HK-2 (cell line): ENCODE data around the gene GPR35.

Experiments used
- DNase-seq: peaks from one replicate; pipeline ENCODE4 v3.0.0-alpha.2; 2018; ENCODE audit not compliant: unreplicated experiment

The GPR35 gene

DNA sequence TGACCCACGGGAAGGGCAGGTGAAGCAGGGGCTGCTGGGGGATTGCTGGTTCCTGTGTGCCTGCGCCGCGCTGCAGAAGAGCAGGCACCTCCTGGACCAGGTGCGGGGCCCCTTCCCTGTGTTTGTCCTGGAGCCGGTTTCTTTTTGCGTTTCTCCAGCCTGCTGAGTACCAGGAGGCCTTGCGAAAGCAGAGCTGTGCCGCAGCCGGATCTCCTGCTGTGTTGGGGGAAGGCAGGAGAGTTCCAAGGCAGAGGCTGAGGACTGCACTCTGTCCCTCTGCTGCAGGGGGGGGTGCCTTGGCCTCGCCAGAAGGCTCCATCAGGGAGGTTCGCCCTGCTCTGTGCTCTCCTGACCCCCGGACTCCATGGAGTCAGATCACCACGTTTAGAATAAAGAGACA is 35.9 kb upstream of the GPR35 start:
- DNase-seq, result no peak

DNA sequence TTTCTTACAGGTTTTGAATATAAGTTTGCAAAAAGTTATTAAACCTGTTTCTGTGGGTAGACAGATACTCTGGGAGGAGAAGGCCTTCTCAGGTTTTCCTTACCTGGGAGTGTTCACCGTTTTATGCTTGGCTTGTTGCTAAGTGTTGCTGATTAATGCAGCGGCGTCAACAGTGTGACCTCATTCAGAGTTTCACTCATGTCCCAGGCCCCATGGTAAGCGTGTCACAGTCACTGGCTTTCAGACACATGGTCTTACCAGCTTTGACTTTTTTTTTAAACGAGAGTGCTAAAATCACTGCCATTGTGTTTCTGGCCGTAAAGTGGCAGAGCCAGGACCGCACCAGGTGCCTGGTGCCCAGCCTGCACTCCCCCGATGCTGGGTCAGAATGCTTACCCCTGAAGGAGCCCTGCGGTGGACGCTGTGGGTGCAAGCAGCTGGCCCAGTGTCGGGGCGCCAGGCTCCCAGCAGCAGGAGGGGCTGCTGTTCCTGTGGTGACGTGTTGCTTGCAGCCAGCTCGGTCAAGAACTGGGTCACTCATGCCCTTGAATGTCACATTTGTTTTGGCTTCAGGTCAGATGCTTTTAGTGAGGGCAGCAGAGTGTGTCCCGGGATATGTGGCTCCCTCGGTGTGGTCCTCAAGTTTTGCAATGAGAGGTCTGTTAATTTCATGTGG is 35.3 kb upstream of the GPR35 start:
- no peak for DNase-seq

DNA sequence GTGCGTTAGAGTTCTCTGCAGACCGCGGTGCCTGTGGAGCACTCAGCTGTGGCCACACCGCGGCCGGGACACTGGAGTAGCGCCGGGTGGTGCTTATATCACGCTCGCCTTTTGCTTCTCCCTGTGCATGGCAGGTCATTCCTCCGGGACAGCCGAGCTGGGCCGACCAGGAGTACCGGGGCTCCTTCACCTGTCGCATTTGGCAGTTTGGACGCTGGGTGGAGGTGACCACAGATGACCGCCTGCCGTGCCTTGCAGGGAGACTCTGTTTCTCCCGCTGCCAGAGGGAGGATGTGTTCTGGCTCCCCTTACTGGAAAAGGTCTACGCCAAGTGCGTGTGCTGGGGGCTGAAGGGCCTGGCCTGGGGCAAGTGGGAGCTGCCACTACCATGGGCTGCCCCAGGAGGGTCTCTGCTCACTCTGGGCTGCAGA is 34.6 kb upstream of the GPR35 start:
- DNase-seq, result no peak

DNA sequence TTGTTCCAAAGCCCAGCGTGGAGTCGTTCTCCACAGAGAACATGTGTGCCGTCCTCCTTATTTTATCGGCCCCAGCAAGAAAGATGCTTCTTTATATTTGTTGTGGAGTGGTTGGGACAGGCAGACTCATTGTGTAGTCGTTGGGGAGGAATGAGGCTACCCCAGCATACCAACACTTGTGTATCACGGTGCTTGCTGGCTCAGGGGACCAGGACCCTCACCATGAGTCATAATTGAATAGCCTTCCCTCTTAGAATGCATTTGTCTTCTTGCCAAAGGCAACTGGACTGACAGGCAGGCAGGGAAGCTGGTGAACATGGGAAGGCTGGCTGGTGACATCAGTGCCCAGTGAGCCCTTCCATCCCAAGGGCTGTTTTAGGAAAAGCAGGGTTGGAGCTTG is 34.1 kb upstream of the GPR35 start:
- no peak for DNase-seq

- DNase-seq, result no peak
Measured at GRCh38 chr2:240591784-240592183, 33.5 kb upstream of the GPR35 start.

DNA sequence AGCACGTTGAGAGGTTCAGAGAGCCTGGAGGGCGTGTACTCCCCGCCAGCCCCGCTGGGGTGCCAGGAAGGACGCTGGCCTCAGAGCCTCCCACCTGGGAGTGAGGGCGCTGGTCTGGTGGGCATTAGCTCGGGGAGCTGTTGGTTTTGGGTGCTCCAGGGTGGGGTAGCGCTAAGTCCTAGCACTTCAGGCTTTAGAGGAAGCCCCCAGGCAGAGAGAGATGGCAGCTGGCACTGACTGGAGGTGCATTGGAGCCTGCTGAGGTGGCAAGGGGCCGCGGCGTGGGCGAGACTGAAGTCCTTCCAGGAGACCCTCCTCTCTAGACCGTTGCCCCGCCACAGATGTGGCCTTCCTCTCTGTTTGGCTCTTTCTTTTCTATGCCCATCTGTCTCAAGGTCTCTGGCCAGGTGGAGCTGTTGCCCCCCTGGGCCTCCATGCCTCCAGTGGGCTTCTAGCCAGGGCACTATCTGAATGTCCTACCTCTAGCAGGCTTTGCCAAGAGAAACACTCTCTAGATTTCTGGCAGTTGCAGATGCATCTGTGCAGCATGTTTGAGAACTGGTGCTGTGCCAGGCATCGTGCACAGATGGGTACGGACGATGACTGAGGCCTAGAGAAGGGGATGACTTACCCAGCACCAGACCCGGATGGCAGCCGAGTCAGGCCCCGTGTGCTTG is 32.1 kb upstream of the GPR35 start:
- no peak for DNase-seq

- no peak for DNase-seq
Measured at GRCh38 chr2:240593703-240594451, 31.4 kb upstream of the GPR35 start.

GRCh38 chr2:240594511-240595380 is 30.5 kb upstream of the GPR35 start:
- no peak for DNase-seq

DNA sequence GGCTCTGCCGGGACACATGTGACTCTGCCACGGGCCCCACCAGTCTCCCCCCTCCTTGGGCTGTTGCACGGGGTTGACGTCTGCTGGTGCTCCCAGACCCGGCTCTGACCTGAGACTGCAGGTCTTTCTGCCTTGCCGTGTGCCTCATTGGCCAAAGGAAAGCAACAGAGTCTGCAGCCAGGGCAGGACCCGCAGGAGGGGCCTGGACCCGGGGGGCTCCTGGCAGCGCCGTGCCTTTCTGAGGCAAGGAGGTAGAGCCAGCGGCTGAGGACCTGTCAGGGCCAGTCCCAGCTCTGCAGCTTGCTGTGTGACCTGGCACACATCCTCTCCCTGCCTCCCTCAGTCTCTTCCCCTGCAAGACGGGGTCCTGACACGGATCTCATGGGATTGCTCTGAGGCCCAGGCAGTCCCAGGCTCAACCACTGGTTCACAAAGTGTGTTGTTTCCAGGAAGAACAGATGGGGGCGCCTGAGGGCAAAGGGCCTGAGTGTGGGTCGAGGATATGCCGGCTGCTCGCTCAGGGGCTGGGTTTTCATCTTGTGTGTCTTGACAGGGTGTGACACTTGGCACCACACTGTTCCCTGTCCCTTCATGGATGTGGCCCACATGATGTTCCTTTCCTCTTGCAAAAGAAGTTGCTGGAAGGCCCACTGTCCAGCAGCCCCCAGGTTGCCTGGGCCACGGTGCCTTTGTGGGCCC is 29.8 kb upstream of the GPR35 start:
- no peak for DNase-seq

GRCh38 chr2:240596080-240596460 is 29.2 kb upstream of the GPR35 start:
- DNase-seq, result no peak

- DNase-seq, result no peak
Measured at GRCh38 chr2:240596491-240596931, 28.8 kb upstream of the GPR35 start.

DNA sequence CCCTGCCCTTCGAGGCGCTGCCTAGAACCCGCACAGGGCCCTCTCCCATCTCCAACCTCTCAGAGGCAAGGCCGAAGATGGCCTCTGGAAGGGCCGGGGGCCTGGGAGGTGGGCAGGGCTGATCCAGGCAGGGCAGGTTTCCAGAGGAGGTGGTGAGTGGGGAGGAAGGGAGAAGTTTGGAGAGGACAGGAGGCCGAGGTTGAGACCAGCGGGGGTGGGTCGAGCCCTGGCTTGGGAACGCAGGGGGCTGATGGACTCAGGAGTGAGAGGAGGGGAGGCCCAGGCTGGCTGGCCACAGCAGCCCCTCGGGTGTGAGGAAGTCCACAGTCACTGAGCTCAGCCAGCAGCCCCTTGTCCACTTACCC is 28.2 kb upstream of the GPR35 start:
- no peak for DNase-seq

DNA sequence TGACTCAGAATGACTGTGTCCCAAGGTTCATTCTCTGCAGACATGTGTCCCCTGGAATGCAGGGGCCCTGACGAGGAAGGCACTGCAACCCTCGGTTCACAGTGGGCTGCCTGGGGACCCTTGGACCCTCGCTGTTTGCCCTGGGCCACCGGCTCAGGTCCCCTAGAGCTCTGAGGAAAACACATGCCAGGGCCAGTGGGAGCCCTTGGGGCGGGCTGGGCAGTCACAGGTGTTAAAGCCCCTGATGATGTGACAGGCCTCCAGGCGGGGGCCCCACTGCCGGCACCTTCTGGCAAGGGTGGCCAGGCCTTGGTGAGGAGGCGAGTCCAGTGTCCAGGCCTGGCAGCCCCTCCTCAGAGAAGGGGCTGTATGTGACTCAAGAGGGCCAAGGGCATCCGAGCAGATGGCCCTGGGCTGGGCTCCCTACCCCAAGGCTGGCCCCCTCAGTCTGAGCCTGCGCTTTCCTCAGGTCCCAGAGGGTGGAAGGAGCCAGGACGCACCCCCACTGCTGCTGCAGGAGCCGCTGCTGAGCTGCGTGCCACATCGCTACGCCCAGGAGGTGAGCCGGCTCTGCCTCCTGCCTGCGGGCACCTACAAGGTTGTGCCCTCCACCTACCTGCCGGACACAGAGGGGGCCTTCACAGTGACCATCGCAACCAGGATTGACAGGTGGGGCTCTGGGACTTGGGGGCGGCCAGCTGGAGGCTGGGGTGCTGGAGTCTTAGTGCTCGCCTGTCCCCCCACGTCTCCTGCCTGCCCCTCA is 27.7 kb upstream of the GPR35 start:
- no peak for DNase-seq

DNA sequence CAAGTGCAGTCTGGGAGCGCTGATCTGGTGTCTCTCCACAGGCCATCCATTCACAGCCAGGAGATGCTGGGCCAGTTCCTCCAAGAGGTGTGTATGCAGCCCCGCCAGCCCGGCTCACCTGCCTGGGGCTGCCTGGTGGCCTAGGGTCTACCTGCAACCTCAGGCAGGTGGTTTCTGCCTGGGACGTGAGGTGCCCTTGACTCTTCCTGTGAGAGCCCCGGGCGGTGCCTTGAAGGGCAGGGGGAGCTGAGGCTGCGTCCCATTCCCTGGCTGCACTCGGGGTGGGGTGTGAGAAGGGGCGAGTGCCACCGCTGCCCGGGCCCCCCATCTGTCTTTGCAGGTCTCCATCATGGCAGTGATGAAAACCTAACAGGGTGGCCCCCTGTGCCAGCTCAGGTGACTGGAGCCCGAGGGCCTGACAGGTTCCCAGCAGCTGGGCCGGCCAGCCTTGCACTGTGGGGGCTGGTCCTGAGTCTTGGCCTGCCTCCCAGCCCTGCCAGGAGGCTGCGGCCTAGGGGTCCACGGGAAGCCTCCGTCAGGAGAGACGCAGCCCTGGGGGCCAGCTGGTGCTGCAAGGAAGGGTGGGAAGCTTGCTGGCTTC is 26.9 kb upstream of the GPR35 start:
- no peak for DNase-seq

GRCh38 chr2:240599141-240599583 is 26.1 kb upstream of the GPR35 start:
- DNase-seq, result no peak

DNA sequence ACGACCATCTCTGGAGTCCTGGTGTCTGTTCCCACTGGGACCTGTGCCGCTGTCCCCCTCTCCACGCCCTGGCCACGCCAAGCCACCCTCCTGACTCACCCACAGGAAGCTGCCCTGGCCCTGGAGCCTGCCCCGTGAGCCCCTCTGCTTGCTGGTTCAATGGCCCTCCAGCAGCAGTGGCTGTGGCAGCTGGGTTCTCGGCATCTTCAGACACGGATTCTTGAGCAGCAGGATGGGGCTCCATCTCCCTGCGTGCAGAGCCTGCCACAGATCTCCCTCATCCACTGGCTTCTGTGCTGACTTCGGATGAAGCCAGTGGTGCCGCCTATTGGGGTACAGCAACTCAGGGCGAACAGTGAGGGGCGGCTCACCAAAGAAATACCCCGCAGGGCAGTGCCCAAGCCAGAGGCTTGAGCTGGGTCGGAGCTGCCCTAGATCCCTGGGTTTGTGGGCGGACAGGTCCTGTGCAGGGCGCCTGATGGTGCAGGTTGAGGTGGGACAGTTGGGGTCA is 24.8 kb upstream of the GPR35 start:
- DNase-seq, result no peak

- DNase-seq, result no peak
Measured at GRCh38 chr2:240601061-240601830, 24.0 kb upstream of the GPR35 start.

- no peak for DNase-seq
Measured at GRCh38 chr2:240601831-240602160, 23.5 kb upstream of the GPR35 start.
